NCI-H1417 (cell line): ENCODE results near the gene MKRN3.
"Not testable (repeated sequence)": the region's sequence is repeated elsewhere in the genome, so short reads cannot be mapped to it uniquely, and the experiment has no call there.

Experiments used
- DNase-seq, 3 experiments: peaks; one replicate each; lab custom pipeline; 2025; lab: John Stamatoyannopoulos, UW

Gene MKRN3

DNA sequence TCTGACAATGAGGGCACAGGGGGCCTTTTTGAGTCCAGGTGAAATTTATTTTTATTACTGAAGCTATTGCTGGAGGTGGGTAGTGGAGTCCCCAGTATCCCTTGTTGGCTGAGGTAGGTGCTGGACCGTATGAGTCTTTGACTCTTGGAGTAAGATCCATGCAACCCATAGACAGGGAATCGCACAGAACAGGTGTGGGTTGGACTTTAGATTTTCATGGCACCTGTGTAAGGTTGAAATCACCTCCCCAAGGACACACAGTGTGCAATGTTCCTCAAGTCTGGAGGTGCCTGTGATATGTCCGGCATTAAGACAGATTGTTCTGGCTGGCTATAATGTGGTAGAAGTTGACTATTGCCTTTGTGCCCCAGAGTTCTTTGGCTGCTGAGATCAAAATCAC lies 23.5 kb downstream of the MKRN3 start:
- no peak for DNase-seq

DNA sequence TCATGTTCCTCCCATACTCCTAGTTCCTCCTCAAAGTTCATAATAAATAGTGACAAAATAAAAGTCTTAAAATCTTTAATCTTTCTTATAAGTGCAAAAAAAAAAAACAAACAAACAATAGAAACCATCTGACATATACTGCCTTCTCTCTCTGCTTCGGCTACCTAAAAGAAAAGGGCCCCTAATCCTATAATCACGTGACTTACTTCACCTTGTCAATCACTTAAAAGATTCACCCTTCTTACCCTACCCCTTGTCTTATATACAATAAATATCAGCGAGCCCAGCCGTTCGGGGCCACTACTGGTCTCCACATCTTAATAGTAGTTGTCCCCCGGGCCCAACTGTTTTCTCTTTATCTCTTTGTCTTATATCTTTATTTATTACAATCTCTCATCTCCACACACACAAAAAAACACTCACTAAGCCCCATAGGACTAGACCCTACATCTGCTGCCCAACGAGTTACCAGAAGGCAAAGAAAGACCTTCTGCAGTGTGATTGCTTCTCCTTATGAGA lies 28.8 kb downstream of the MKRN3 start:
- no peak for DNase-seq

DNA sequence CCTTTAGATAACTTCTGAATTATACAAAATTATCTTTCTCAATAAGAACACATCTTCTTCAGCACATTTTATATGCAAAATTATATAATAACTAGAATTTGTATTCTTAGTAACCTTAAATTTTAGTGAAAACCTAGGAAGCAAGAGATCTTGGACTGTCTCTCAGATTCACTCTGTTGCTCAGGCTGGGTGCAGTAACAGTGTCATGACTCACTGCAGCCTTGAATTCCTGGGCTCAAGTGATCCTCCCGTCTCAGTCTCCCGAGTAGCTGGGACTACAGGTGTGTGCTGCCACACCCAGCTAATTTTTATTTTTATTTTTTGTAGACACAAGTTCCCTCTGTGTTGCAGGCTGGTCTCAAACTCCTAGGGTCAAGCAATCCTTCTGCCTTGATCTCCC lies 29.9 kb downstream of the MKRN3 start:
- DNase-seq, result no peak

DNA sequence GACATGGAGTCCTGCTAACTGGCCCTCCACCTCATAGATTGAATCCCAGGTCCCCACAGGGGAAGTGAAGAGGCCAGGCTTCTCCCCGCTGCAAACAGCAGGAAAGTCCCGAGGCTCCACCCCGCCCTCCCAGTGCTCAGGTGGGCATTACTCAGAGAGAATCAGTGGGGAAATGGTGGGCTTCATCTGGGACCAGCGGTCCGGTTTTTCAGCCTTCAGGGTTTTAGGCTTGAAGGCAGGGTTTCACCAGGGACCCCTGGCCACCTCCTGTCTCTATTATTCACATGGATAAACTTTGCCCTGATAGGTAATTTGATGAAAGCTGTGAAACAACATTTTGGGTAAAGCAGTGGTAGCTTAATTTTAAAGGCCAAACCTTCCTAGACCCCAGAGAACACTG lies 31.3 kb downstream of the MKRN3 start:
- no peak for DNase-seq

DNA sequence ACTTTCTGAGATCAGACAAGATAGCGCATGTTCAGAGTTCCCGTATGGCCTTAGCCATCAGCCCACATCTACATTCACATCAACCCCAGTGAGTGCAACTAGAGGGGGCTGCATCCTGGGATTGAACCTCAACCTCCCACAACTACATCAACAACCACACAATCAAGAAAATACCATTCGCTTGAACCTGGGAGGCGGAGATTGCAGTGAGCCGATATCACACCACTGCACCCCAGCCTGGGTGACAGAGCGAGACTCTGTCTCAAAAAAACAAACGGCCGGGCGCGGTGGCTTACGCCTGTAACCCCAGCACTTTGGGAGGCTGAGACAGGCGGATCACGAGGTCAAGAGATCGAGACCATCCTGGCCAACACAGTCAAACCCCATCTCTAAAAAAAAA lies 31.8 kb downstream of the MKRN3 start:
- not testable (repeated sequence) for DNase-seq

DNA sequence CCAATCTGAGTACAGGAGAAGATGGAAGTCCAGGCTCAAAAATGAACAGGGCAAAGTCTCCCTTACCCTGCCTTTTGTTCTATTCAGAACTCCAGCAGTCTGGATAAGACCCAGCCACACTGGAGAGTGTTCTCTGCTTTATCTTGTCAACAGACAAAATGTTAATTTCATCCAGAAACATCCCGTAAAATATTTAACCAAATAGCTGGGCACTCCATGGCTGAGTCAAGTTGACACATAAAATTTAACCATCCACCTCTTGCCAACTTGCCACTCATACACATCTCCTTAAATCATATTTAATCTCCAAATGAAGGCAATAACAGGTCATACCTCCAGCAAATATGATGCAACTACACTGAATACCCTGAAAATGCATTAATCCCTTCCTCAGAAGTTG lies 33.6 kb downstream of the MKRN3 start:
- no peak for DNase-seq

DNA sequence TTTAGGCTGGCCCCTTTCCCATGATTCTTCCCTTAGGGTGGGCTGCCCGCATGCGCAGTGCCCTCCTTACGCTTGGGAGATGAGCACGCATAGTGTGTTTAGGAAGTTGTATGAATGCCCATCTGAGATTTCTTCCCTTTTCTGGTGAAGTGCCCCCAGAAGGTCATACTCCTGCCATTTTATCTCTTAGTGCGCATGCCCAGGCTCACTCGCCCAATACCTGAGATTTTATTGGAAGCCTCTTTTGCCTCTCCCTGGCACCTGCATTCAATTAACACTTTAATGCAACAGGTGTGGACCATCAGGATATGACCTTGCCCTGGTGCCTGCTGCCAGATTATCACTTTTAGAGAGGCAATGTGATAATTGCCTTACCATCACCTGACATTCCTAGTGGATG lies 36.6 kb downstream of the MKRN3 start:
- no peak for DNase-seq

DNA sequence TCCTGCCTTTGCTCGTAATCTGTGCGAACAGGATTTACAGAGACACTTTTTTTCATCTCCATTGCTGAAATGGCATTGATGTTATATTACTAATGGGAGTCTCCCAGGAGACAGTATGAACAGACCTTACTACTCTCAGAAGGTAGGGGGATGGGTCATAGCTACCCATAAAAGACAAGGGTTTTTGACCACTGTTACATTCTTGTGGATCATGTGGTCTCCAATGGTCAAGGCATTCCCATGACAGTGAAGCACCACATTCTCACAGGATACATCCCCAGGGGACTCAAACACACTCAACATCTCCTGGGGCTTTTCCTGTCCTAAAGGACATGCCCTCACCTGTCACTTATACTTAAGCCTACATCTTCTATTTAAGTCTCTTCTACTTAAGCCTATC lies 40.8 kb downstream of the MKRN3 start:
- DNase-seq, result no peak

DNA sequence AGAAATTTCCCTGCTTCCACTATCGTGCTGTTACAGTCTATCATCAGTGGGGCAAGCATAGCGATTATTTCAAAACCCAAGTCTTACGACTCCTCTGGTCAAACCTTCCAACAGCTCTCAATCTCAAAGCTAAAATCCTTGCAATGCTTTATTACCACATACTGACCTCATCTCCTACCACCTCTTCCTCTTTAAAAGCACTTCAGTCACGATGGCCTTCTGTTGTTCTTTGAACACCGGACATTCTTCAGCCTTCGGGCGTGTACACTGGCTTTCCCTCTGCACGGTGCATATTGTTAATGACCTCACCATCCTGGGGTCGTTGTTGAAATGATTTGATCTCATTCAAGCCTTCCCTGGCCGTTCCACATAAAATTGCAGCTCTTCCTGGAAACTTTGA lies 51.1 kb downstream of the MKRN3 start:
- DNase-seq, result no peak
